Measurements from ENCODE around the gene SIX2. TPM values are rescaled to one million over a fixed set of nuclear protein-coding genes. Genes with fewer than 3 reads are reported as not detected.

SIX2 gene
- total and polyA plus RNA-seq, 2 of the 13 experiments (the other 11 are each of a cell fraction or from before 2014, with no cell fraction given) = not detected

- TF ChIP-seq HMGXB4 (CRISPR knock-in tag; IDR thresholded peaks at IDR 0.05; ENCODE audit: borderline replicate concordance in 1 of 2, low read depth in 1 of 2) (0 out of 4 replicates have a peak, but pooled peaks of 1 of the 2 experiments have one; percentile 54), ZNF382 (CRISPR knock-in tag; IDR thresholded peaks at IDR 0.05; ENCODE audit: borderline replicate concordance) (no peak), KDM2A (CRISPR knock-in tag; IDR thresholded peaks at IDR 0.05; ENCODE audit: borderline replicate concordance, low read depth) (peak; percentile 78), ZNF580 (CRISPR knock-in tag; IDR thresholded peaks at IDR 0.05; ENCODE audit: borderline replicate concordance, low read depth) (peak; percentile 61; the same call in 1 of the 2 replicates), NR1H2 (CRISPR knock-in tag; IDR thresholded peaks at IDR 0.05; ENCODE audit: borderline replicate concordance, low read depth) (no peak), REST (IDR thresholded peaks at IDR 0.05; ENCODE audit: borderline replicate concordance in 1 of 2, low read depth in 1 of 2, low read length in 2 of 2) (no peak), MTERF4 (CRISPR knock-in tag; IDR thresholded peaks at IDR 0.05) (peak; percentile 70; the same call in 1 of the 2 replicates), MYNN (CRISPR knock-in tag; IDR thresholded peaks at IDR 0.05; ENCODE audit: low read depth) (0 out of 2 replicates have a peak, but pooled peaks have one; percentile 68), SALL1 (CRISPR knock-in tag; IDR thresholded peaks at IDR 0.05) (peak; percentile 56; the same call in 1 of the 2 replicates), TIGD3 (CRISPR knock-in tag; IDR thresholded peaks at IDR 0.05; ENCODE audit: borderline replicate concordance) (no peak), ZNF260 (CRISPR knock-in tag; IDR thresholded peaks at IDR 0.05; ENCODE audit: borderline replicate concordance, low read depth) (no peak), GATAD2A (CRISPR knock-in tag; IDR thresholded peaks at IDR 0.05) (0 out of 2 replicates have a peak, but pooled peaks have one; percentile 14), FOXP1 (IDR thresholded peaks at IDR 0.05) (no peak), FOXP1 (CRISPR knock-in tag; IDR thresholded peaks at IDR 0.05) (no peak), PATZ1 (CRISPR knock-in tag; IDR thresholded peaks at IDR 0.05) (0 out of 2 replicates have a peak, but pooled peaks have one; percentile 20), ZNF569 (CRISPR knock-in tag; IDR thresholded peaks at IDR 0.05; ENCODE audit: borderline replicate concordance) (no peak)
Observed at GRCh38 chr2:44981714-44982108, 27.5 kb downstream of the SIX2 start (continued).

Measured in HepG2 (cell line).